GM18951 (cell line): ENCODE data around the gene ZNF324B.
"Not testable (repeated sequence)": the region's sequence is repeated elsewhere in the genome, so short reads cannot be mapped to it uniquely, and the experiment has no call there.

Experiments
- POLR2A ChIP-seq: IDR thresholded peaks from 4 replicates; pipeline ENCODE4 v1.6.1; 2011; ENCODE audit warnings: mild to moderate bottlenecking; ENCODE audit not compliant: insufficient read length, insufficient read depth; ENCODE audit errors: extremely low read depth
- in situ Hi-C: fragments of 300-500 bp; cut with MboI; formaldehyde crosslinking; loops from one replicate; pipeline ENCODE4 v1.12.0; 2022; ENCODE audit warnings: low sequenced_read_pairs, mixed read lengths, inconsistent platforms; ENCODE audit not compliant: unreplicated experiment

Gene ZNF324B

DNA sequence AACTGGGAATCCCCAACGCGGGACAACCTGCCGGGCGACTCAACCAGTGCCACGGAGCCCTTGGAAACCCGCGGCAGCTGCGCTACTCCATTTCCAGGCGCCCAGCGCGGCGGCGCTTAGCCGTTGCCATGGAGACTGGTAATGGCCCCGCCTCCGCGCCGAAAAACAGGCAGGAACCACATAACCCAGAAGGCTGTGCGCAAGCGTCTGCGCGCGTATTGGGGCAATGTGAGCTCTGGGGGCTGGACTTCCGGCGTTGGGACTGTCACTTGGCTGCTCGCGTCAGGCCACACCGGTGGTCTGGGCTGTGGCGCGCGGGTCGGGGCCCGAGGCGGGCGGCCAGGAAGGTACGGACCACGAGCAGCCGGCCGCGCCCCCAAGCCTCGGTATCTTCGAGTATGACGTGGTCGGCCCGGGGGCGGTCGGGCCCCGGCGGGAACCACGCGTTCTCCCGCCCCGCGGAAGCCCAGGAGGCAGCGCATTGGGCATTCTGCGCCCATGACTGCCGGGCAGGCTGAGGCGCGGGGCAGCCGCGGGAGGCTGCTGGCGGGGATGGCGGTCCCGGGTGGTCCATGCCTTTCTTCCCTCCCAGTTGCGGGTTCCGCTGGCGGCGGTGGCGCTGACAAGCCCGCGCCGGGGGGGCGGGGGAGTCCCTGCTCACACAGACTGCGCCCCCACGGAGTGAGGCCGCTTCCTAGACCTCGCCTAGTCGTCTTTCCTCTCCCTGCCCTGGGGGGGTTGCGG lies at the start of gene ZNF324B:
Gene ZNF324B (plus strand): TSS at position 265 of the 744 bp plus-strand sequence. CDS start 2,080 bp downstream, outside the sequence.
- in situ Hi-C loops, result no loop called here
- peak; percentile 71 for TF ChIP-seq POLR2A

GRCh38 chr19:58401840-58402421 lies 49.5 kb upstream of the ZNF324B start:
- TF ChIP-seq POLR2A, result no peak
- in situ Hi-C loops, result no loop called here

GRCh38 chr19:58403920-58404478 lies 47.4 kb upstream of the ZNF324B start:
- in situ Hi-C loops, result not testable (repeated sequence)

GRCh38 chr19:58406818-58407657 lies 44.4 kb upstream of the ZNF324B start:
- in situ Hi-C loops, result no loop called here
- TF ChIP-seq POLR2A, result no peak

- in situ Hi-C loops, result no loop called here
Measured at GRCh38 chr19:58407658-58408151, 43.7 kb upstream of the ZNF324B start.

GRCh38 chr19:58408152-58409009 lies 43.0 kb upstream of the ZNF324B start, which contains the start of gene ZNF584:
ZNF584 (plus strand) TSS chr19:58408649; CDS start chr19:58409148, 499 bp downstream.
- in situ Hi-C loops, result no loop called here
- peak; percentile 85 for TF ChIP-seq POLR2A

More at GRCh38 chr19:58407658-58408151, 43.7 kb upstream of the ZNF324B start:
- no peak for TF ChIP-seq POLR2A

DNA sequence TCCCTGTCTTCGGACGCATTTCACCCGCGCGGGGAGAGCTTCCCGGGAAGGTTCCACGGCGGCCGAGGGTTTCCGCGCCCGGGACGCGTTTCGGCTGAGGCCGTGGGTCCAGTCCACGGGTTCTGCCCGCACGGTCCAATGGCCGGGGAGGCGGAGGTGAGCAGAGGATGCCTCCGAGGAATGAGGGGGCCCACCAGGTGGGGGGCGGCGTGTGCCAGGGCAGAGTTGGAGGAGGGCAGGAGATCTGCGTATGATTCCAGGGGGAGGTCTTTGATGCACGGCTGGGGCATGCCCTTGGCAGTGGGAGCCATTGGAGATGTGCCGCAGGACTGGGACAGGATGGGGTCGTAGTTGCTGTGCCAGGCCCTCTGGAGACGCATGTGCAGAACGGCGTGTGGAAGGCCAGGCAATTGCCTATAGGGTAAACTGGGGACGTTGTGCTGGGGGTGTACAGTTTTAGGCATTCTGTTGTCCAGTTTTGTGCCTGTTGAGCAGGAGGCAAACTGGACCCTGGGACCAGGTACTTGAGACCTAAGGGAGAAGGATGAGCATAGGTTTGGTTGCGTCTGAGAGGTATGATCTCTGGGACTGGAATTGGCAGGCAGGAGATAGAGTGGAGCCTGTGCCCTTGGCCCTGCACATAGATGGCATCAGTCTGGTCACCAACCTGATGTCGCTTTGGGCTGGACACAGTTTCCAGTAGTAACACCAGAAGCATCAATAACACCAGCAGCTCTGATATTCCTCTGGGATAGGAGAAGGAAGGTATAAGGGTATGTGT lies 42.2 kb upstream of the ZNF324B start:
- in situ Hi-C loops, result no loop called here
- TF ChIP-seq POLR2A, result no peak

DNA sequence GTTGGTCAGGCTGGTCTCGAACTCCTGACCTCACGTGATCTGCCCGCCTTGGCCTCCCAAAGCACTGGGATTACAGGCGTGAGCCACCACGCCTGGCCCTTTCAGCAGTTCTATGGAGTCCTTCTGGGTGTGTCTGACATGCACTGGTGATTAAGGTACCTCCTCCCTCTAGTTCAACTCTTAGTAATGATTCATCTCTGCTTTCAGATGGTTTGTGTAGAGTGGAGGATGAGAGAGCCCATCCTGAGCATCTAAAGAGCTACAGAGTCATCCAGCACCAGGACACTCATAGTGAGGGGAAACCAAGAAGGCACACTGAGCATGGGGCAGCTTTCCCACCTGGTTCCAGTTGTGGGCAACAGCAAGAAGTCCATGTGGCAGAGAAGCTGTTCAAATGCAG lies 34.8 kb upstream of the ZNF324B start:
- TF ChIP-seq POLR2A, result no peak
- in situ Hi-C loops, result no loop called here

DNA sequence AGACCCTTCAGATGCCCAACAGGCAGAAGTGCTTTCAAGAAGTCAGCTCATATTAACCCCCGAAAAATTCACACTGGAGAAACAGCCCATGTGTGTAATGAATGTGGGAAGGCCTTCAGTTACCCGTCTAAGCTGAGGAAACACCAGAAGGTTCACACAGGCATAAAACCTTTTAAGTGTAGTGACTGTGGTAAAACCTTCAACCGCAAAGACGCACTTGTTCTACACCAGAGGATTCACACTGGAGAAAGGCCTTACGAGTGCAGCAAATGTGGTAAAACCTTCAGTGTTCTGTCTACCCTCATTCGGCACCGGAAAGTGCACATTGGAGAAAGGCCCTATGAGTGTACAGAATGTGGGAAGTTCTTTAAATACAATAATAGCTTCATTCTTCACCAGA lies 34.4 kb upstream of the ZNF324B start:
- TF ChIP-seq POLR2A, result no peak

GRCh38 chr19:58428617-58429016 lies 22.8 kb upstream of the ZNF324B start:
- no peak for TF ChIP-seq POLR2A
- in situ Hi-C loops, result no loop called here

More for the DNA sequence above, 34.4 kb upstream of the ZNF324B start:
- in situ Hi-C loops, result no loop called here

DNA sequence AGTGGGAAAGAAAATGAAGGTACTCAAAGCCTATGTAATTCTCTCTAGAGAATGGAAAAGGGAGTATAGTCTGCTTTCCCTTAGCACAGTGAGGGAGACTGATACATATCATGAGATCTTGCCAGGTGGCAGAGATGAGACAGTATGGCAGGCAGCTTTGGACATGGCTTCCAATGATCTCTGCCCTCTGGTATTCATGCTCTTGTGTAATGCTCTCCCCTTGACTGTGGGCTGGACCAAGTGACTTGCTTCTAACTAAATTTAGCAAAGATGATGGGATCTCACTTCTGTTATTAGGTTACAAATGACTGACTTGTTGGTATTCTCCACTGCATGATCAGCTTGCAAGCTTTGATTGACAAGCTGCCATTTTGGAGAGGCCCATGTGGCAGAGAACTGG lies 21.7 kb upstream of the ZNF324B start:
- TF ChIP-seq POLR2A, result no peak
- in situ Hi-C loops, result no loop called here
